CD4-positive, alpha-beta T cell treated with Interleukin-15 for 1 hour (primary cell): ENCODE data around the gene ST6GAL1.
A peak's percentile ranks its signal among the peaks of the same experiment; 100 is the strongest.
"Not testable (repeated sequence)": the region's sequence is repeated elsewhere in the genome, so short reads cannot be mapped to it uniquely, and the experiment has no call there.

ENCODE experiments used
- DNase-seq: peaks from one replicate; pipeline ENCODE4 v3.0.0-alpha.2; 2020

The ST6GAL1 gene, protein sequence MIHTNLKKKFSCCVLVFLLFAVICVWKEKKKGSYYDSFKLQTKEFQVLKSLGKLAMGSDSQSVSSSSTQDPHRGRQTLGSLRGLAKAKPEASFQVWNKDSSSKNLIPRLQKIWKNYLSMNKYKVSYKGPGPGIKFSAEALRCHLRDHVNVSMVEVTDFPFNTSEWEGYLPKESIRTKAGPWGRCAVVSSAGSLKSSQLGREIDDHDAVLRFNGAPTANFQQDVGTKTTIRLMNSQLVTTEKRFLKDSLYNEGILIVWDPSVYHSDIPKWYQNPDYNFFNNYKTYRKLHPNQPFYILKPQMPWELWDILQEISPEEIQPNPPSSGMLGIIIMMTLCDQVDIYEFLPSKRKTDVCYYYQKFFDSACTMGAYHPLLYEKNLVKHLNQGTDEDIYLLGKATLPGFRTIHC

DNA sequence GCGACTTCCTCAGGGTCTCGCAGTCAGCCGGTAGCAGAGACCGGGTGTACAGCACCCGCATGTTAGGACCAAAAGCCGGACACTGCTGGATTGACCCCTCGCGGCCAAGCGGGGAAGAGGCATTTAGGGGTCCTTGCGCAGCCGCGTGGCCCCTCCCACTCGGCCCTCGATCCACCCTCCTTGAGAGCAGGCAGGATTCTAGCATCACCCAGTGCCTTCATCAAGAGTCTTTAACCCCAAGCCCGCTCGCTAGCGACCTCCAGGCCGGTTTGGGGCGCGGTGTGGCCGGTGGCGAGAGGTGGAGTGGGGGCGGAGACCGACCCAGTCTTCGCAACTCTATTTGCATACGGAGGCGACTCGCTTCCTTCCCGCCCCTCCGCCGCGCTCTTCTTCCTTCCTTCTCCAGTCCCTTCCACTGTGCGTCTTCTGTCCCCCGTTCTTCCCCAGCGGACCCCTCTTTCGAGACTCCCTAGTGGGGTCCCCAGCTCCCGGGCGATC, at the start of gene ST6GAL1:
ST6GAL1 (plus strand) TSS at position 384 of the 498 bp plus-strand sequence. CDS start 112,178 bp downstream, outside the sequence.
- peak; percentile 77 for DNase-seq

DNA sequence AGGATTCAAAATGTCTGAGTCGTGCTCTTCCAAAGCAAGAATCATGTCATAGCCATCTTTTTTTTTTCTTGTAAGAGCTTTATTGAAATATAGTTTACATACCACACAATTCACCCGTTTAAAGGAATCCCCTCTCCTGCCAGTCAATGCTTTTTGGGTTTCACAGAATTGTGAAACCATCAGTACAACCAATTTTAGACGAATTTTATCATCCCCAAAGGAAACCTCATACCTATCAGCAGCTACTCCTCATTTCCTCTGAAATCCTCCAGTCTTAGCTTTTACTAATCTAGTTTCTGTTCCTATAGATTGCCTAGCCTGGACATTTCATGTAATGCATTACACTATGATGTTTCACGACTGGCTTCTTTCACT, 48.2 kb upstream of the ST6GAL1 start:
- DNase-seq = no peak

DNA sequence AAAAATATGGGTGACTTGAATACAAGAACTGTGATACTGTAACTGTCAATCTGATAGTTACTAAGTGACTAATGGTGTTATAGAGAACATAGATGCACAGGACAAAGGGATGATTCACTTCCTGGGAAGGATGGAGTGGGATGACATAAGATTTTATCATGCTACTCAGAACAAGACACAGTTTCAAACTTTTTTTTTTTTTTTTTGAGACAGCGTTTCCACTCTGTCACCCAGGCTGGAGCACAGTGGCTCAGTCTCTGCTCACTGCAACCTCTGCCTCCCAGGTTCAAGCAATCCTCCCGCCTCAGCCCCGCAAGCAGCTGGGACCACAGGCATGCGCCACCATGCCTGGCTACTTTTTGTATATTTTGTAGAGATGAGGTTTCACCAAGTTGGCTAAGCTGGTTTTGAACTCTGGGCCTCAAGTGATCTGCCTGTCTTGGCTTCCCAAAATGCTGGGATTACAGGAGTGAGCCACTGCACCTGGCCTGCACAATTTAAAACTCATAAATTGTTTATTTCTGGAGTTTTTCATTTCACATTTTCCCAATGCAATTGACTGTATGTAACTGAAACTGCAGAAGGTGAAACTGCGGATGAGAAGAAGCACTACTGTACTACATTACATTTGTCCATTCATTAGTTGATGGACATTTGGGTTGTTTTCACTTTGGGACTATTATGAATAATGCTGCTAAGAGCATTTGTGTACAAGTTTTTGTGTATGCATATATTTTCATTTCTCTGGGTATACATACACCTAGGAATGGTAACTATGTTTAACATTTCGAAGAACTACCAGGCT, 47.2 kb upstream of the ST6GAL1 start:
- DNase-seq = no peak

DNA sequence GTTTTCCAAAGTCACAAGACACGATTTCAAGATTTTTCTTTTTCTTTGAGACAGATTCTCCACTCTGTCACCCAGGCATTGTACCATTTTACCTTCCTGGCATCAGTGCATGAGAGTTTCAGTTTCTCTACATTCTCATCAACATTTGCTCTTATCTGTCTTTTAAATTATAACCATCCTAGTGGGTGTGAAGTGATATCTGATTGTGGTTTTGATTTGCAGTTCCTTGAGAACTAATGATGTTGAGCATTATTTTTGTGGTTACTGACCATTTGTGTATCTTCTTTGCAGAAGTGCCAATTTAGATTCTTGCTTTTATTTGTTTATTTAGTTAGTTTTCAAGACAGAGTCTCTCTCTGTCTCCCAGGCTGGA, 46.7 kb upstream of the ST6GAL1 start:
- no peak for DNase-seq

DNA sequence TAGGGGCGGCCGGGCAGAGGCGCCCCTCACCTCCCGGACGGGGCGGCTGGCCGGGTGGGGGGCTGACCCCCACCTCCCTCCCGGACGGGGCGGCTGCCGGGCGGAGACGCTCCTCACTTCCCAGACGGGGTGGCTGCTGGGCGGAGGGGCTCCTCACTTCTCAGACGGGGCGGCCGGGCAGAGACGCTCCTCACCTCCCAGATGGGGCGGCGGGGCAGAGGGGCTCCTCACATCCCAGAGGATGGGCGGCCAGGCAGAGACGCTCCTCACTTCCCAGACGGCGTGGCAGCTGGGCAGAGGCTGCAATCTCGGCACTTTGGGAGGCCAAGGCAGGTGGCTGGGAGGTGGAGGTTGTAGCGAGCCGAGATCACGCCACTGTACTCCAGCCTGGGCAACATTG, 45.5 kb upstream of the ST6GAL1 start:
- not testable (repeated sequence) for DNase-seq

DNA sequence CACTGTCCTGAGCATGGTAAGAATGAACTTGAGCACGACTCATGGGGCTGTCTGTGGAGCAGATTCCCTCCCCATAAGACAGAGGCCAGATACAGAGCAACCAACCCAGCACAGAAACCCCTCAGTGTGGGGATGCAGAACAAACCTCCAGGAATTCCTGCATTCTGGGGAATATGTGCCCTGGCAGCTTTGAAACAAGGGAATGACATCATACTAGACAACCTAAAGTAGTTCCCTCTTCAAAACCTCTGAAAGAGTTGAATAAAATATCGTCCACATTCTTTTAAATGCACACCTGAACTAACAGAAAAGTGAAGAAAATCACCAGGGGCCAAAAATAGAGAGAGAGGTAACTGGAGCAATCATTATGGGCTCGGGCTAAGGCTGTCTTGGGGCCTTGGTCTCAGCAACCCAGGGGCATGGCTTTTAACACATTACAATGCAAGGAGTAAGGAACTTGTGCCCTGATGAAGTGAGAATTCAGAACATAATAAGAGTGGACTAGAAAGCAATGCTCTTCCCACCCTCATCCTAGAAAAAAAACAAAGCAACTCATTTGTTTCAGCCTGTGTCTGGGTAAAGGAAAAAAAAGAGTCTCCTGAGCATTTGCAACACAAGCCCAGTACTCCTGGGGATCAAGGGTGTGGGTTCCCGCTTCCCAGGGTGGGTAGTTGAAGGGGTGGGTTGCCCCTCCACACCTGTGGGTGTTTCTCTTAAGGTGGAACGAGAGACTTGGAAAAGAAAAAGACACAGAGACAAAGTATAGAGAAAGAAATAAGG, 43.9 kb upstream of the ST6GAL1 start:
- DNase-seq = no peak

DNA sequence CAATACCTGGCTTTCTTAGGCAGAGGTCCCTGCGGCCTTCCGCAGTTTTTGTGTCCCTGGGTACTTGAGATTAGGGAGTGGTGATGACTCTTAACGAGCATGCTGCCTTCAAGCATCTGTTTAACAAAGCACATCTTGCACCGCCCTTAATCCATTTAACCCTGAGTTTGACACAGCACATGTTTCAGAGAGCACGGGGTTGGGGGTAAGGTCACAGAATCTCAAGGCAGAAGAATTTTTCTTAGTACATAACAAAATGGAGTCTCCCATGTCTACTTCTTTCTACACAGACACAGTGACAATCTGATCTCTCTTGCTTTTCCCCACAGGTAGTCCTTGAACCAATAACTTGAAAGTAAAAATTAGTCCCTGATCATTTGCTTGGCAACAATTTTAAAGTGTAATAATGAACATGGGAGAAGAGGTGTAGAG, 42.8 kb upstream of the ST6GAL1 start:
- not testable (repeated sequence) for DNase-seq

DNA sequence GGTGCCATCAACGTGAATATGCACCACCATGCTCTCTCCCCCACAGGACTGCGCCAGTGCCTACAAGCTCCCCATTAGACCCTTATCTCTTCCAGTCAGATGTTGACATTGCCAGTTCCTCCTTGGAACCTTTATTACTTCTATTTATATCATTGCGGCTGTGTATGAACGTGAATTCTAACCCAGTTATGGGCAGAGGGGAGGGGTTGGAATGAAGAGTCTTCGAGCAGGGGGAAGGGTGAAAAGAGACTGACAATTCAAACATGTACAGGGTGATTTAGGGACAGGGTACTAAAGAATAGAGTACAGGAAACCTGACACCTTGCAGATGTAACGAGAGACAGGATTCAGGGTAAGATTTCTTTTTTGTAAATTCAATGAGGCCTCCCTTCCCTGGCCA, 41.8 kb upstream of the ST6GAL1 start:
- DNase-seq = no peak

DNA sequence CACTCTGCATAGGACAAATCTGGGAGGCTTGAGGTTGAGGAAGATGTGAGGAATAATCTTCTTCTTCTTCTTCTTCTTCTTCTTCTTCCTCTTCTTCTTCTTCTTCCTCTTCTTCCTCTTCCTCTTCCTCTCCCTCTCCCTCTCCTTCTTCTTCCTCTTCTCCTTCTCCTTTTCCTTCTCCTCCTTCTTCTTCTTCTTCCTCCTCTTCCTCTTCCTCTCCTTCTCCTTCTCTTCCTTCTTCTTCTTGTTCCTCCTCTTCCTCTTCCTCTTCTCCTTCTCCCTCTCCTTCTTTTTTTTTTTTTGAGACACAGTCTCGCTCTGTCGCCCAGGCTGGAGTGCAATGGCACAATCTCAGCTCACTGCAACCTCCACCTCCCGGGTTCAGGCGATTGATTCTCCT, 40.6 kb upstream of the ST6GAL1 start:
- not testable (repeated sequence) for DNase-seq

DNA sequence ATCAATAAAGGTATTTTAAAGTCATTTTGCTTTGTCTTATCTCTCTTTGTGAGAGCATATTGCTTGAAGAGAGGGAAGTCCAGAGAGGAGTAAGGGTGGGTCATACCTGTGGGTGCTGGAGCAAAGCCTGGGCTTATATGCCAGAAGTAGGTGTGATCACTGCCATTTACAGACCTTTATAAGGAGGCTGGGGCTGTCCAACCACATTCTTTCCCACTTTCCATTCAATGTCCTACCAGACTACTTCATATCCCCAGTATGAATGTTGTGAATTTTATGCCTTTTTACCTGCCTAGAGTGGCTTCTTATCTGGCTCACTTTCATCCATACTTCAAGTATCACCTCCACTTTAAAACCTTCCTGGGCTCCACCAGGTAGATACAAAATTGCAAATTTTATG, 39.4 kb upstream of the ST6GAL1 start:
- no peak for DNase-seq

DNA sequence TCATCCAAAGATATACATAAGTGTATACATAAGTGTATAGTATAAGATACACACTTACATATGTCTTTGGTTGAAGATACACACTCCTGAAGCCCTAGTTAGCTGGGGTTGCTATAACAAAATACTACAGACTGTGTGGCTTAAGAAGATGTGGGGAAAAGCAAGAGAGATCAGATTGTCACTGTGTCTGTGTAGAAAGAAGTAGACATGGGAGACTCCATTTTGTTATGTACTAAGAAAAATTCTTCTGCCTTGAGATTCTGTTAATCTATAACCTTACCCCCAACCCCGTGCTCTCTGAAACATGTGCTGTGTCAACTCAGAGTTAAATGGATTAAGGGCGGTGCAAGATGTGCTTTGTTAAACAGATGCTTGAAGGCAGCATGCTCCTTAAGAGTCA, 37.3 kb upstream of the ST6GAL1 start:
- DNase-seq = not testable (repeated sequence)

DNA sequence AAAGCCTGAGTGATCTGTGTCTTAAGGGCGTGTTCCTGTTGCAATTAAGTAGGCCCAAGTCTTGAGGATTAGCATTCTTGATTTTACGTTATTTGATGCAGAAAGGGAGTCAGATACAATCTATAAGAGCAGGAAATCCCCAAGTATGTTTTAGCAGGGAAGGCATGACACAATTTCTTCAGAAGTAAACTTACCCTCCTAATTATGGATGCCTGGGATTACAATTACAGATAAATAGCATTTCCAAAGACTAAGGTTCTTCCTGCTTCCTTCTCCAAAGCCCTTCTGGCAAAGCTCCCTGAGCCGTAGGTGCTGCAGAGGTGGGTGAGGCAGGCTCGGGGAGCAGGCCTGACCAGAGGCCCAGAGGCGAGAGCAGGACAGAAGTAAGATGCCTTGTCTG, 34.9 kb upstream of the ST6GAL1 start:
- no peak for DNase-seq

DNA sequence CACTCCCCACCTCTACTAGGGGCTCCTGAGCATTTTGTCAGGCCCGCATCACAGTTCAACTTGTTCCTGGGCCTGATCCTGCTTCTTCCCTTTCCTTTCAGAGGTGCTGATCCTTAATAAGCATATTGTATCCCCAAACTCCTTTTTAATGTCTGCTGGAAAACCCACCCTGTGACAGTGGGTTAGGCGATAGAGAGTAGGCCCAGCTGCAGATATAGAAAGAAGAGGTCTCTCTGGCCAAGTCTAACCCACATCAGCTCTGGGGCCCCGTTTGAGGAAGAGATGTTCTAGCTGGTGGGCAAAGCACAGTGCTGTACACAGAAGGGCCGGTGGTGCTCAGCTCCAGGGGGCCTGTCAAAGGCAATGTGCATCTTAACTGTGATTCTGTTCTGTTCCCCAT, 34.3 kb upstream of the ST6GAL1 start:
- no peak for DNase-seq

DNA sequence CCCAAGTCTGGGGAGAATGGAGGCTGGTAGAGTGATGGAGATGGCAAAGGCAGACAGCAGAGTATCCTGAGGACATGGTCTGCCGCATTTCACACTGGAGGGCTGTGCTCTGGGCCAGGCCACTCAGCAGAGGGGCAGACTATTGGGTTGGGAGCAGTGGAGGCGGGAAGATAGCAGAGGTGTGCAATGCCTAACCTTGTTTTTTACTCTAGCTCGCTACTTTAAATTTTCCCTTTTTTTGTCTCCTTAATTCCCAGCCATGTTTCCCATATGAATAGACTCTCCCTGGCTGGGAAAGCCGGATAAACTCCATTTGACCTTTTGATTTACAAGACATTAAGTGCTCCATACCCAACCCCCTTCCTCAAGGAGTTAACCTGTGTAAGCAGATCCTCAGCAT, 33.5 kb upstream of the ST6GAL1 start:
- DNase-seq = no peak

DNA sequence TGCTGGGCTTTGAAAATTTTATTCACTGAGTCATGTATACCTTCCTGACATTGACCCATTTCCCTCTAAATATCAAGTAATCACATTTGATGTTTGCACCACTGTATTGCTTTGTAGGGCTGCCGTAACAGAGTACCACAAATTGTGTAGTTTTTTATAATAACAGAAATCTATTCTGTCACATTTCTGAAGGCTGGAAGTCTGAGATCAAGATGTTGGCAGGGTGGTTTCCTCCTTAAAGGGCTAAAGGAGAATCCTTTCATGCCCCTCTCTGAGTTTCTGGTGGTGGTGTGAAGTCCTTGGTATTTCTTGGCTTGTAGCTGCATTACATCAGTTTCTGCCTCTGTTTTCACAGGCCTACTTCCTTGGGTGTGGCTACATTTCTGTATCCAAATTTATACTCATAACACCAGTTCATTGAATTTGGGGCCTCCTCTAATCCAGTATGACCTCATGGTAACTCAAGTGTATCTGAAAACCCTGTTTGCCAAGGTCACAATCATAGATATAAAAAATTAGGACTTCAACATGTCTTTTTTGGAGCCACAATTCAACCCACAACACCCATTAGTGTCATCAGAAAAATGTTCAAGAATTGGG, 29.1 kb upstream of the ST6GAL1 start:
- no peak for DNase-seq

DNA sequence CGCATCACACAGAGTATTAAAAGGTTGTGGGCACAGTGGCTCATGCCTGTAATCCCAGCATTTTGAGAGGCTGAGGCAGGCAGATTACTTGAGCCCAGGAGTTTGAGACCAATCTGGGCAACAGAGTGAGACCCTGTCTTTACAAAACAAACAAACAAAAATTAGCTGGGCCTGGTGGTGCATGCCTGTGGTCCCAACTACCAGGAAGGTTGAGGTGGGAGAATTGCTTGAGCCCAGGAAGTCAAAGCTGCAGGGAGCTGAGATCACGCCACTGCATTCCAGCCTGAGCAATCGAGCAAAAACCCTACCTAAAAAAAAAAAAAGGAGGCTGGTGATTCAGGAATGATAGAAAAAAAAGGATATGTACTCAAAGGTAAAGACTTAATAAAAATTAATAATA, 28.2 kb upstream of the ST6GAL1 start:
- DNase-seq = no peak

DNA sequence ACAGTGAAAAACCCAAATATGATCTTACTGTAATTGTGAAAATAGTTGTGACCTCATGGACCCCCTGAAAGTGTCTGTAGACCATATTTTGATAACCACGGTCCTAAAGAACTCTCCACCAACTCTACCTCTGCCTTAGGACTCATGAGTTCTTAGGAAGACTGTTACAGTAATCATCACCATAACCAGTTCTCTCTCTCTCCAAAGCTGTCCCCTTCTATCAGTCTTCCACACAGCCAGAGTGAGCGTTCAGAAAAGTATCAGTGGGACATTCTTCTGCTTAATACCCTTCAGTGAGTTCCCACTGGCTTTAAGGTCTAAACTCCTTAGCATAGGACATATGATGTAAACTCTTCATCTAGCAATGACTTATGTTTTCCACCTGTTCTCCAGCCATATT, 27.6 kb upstream of the ST6GAL1 start:
- no peak for DNase-seq

DNA sequence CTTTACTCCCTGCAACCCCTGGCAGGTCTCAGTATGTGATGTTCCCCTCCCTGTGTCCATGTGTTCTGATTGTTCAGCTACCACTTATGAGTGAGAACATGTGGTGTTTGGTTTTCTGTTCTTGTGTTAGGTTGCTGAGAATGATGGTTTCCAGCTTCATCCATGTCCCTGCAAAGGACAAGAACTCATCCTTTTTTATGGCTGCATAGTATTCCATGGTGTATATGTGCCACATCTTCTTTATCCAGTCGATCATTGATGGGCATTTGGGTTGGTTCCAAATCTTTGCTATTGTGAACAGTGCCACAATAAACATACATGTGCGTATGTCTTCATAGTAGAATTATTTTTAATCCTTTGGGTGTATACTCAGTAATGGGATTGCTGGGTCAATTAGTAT, 26.6 kb upstream of the ST6GAL1 start:
- DNase-seq = not testable (repeated sequence)

DNA sequence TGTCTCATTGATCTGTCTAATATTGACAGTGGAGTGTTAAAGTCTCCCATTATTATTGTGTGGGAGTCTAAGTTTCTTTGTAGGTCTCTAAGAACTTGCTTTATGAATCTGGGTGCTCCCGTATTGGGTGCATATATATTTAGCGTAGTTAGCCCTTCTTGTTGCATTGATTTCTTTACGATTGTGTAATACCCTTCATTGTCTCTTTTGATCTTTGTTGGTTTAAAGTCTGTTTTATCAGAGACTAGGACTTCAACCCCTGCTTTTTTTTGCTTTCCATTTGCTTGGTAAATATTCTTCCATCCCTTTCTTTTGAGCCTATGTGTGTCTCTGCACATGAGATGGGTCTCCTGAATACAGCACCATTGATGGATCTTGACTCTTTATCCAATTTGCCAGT, 23.3 kb upstream of the ST6GAL1 start:
- not testable (repeated sequence) for DNase-seq

DNA sequence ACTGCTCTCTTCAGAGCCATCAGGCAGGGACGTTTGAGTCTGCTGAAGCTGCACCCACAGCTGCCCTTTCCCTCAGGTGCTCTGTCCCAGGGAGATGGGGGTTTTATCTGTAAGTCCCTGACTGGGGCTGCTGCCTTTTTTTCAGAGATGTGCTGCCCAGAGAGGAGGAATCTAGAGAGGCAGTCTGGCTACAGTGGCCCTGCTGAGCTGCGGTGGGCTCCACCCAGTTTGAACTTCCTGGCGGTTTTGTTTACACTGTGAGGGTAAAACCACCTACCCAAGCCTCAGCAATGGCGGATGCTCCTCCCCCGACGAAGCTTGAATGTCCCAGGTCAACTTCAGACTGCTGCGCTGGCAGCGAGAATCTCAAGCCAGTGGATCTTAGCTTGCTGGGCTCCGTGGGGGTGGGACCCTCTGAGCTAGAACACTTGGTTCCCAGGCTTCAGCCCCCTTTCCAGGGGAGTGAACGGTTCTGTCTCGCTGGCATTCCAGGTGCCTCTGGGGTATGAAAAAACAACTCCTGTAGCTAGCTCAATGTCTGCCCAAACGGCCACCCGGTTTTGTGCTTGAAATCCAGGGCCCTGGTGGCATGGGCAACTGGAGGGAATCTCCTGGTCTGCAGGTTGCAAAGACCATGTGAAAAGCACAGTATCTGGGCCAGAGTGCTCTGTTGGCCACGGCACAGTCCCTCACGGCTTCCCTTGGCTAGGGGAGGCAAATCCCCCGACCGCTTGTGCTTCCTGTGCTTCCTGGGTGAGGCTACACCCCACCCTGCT, 21.1 kb upstream of the ST6GAL1 start:
- peak; percentile 80 for DNase-seq

DNA sequence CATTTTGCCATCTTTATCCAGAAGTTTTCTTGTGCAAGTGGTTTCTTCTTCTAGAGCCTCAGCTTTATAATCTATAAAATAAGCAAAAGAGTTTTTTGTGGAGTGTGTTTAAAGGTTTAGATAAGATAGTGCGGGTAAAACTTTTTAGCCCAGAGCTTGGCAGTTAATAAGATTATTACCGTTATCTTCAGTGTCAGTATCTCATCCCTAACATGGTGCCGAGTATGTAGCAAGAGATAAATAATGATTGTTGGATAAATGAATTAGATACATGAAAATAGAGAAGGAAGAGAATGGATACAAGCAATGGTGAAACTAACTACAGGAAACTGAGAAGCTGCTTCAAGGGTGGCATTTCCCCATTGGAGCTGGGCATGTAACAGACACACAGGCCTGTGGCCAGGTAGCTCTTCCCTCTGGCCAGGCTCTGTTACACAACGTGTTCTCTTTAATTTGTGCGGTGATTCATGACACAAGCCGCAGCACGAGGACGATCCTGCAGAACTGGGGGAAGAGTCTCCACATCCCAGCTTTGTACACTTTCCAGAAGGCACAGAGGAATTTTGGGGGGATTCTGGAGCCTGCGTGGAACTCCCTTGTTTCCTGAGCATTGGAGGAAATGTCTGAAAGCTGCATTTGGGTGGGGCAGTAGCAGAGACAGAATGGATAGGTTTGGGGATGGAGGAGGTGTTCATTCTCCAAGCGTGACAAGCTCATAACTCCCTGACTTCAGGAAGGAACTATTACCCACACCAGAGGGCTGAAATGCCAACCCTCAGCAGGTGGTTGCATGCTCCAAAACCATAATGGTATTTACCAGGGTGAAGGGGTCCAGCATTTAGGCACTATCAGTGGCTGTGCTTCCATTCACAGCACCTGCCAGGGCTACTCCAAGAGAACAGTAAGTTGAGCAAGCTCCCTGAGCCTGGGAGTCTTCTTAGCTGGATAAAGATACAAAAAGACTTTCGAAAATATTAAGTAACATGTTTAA, 14.2 kb upstream of the ST6GAL1 start:
- no peak for DNase-seq
